Esophagus muscularis mucosa (tissue), 3 donors: Measurements from ENCODE around the gene ATP6V1B1.

Source experiments
- CTCF ChIP-seq, 3 experiments: fragments of 200-600 bp in 2 of 3; fragments of 450-650 bp in 1 of 3; sonication (generic) in 2 of 3; IDR thresholded peaks; one replicate each; pipeline ENCODE4 v1.5.1; 2017 to 2019; ENCODE audit warnings: antibody characterized with exemption in 3 of 3, mild to moderate bottlenecking in 2 of 3, moderate library complexity in 1 of 3
- POLR2A ChIP-seq: fragments of 450-650 bp; IDR thresholded peaks from one replicate; pipeline ENCODE4 v1.6.1; 2017; ENCODE audit warnings: antibody characterized with exemption, moderate library complexity, mild to moderate bottlenecking, low read depth
- POLR2AphosphoS5 ChIP-seq, 2 donors: sonication (generic); formaldehyde crosslinking; IDR thresholded peaks; one replicate each; pipeline ENCODE4 v1.6.1; 2017; ENCODE audit warnings: antibody characterized with exemption in 2 of 2

GRCh38 chr2:70907130-70908057 is 28.3 kb upstream of the ATP6V1B1 start:
- no peak for TF ChIP-seq CTCF (IDR thresholded peaks at IDR 0.05)
- no peak for TF ChIP-seq POLR2A
- no peak for TF ChIP-seq POLR2AphosphoS5 (IDR thresholded peaks at IDR 0.05)
